GM12878 (cell line): ENCODE measurements around the gene CLIP3.

Experiments used
- CBX5 ChIP-seq: sonication (generic); IDR thresholded peaks from 2 replicates; pipeline ENCODE4 v1.6.1; 2016; ENCODE audit warnings: low read depth, moderate library complexity, mild to moderate bottlenecking, inconsistent platforms
- CEBPZ ChIP-seq: fragments of 150-350 bp; IDR thresholded peaks from 2 replicates; pipeline ENCODE4 v1.6.1; 2016; ENCODE audit warnings: low read depth, low read length
- CTCF ChIP-seq, 3 experiments: IDR thresholded peaks in 2 of 3; conservative IDR thresholded peaks in 1 of 3; 2 replicates each; pipeline ENCODE4 v1.5.1; 2011; ENCODE audit warnings: low read depth in 3 of 3, low read length in 3 of 3, mild to moderate bottlenecking in 3 of 3, control low read depth in 2 of 3, moderate library complexity in 2 of 3, inconsistent platforms in 1 of 3, mixed read lengths in 1 of 3; ENCODE audit not compliant: control insufficient read depth in 2 of 3, insufficient read depth in 1 of 3; ENCODE audit errors: extremely low read depth in 1 of 3
- FOXM1 ChIP-seq: IDR thresholded peaks from 2 replicates; pipeline ENCODE4 v1.6.1; 2012; ENCODE audit warnings: low read depth, mild to moderate bottlenecking, inconsistent platforms, low read length, moderate library complexity
- NRF1 ChIP-seq: conservative IDR thresholded peaks from 2 replicates; pipeline ENCODE4 v1.6.1; 2011; ENCODE audit warnings: mild to moderate bottlenecking, low read depth, low read length, improper control_type of control experiment
- PBX3 ChIP-seq: IDR thresholded peaks from 2 replicates; pipeline ENCODE4 v1.6.1; 2011; ENCODE audit warnings: mild to moderate bottlenecking, low read depth, low read length, moderate library complexity; ENCODE audit not compliant: insufficient replicate concordance
- POLR2A ChIP-seq: IDR thresholded peaks from 2 replicates; pipeline ENCODE4 v1.6.1; 2011; ENCODE audit warnings: low read depth, mild to moderate bottlenecking, low read length
- POLR2AphosphoS5 ChIP-seq: IDR thresholded peaks from 2 replicates; pipeline ENCODE4 v1.6.1; 2011; ENCODE audit warnings: mild to moderate bottlenecking, low read length, inconsistent platforms
- SIN3A ChIP-seq: IDR thresholded peaks from 2 replicates; pipeline ENCODE4 v1.6.1; 2012; ENCODE audit warnings: low read depth, low read length, improper control_type of control experiment
- SP1 ChIP-seq: IDR thresholded peaks from one replicate; pipeline ENCODE4 v1.6.1; 2011; ENCODE audit warnings: low read depth, low read length
- SUZ12 ChIP-seq: fragments of 200-600 bp; sonication (generic); IDR thresholded peaks from one replicate; pipeline ENCODE4 v1.6.1; 2018; ENCODE audit warnings: antibody characterized with exemption, mild to moderate bottlenecking; ENCODE audit not compliant: unreplicated experiment
- TARDBP ChIP-seq: IDR thresholded peaks from 2 replicates; pipeline ENCODE4 v1.6.1; 2016; ENCODE audit warnings: borderline replicate concordance
- TCF12 ChIP-seq: IDR thresholded peaks from 2 replicates; pipeline ENCODE4 v1.6.1; 2011; ENCODE audit warnings: low read depth, mild to moderate bottlenecking, low read length
- ZNF274 ChIP-seq: IDR thresholded peaks from one replicate; pipeline ENCODE4 v1.8.0; 2011; ENCODE audit not compliant: insufficient read length, insufficient read depth

- TF ChIP-seq TARDBP = no peak
- no peak for TF ChIP-seq SP1
- TF ChIP-seq PBX3 = no peak
- TF ChIP-seq TCF12 = no peak
- TF ChIP-seq FOXM1 = no peak
- no peak for TF ChIP-seq CTCF (IDR thresholded peaks at IDR 0.05 in 2 of 3, conservative IDR thresholded peaks at IDR 0.05 in 1 of 3; ENCODE audit: control insufficient read depth in 2 of 3, extremely low read depth in 1 of 3, insufficient read depth in 1 of 3, low read depth in 3 of 3, low read length in 3 of 3)
- no peak for TF ChIP-seq SIN3A
- TF ChIP-seq POLR2AphosphoS5 = no peak
- TF ChIP-seq CEBPZ = no peak
- TF ChIP-seq SUZ12 = no peak
- no peak for TF ChIP-seq NRF1
- TF ChIP-seq ZNF274 = no peak
- no peak for TF ChIP-seq POLR2A
- no peak for TF ChIP-seq CBX5
Measured at GRCh38 chr19:36019061-36019670, 13.5 kb downstream of the CLIP3 start.
